Fibroblast of mammary gland (primary cell): Measurements from ENCODE around the gene COL26A1.
"Not testable (repeated sequence)": the region's sequence is repeated elsewhere in the genome, so short reads cannot be mapped to it uniquely, and the experiment has no call there.

ENCODE experiments used
- DNase-seq: peaks from one replicate; pipeline ENCODE4 v3.0.0-alpha.2; 2010; ENCODE audit warnings: low read depth
- H3K4me3 ChIP-seq: 2 replicates; pipeline ENCODE4 v1.5.1; 2011; ENCODE audit warnings: low read depth, mild to moderate bottlenecking, low read length, moderate library complexity; ENCODE audit not compliant: control insufficient read depth
- CTCF ChIP-seq: conservative IDR thresholded peaks from 2 replicates; pipeline ENCODE4 v1.5.1; 2011; ENCODE audit warnings: low read depth, low read length, inconsistent platforms; ENCODE audit not compliant: control insufficient read depth, insufficient read depth

COL26A1 gene

GRCh38 chr7:101556453-101556968 is 193.8 kb downstream of the COL26A1 start:
- DNase-seq, result no peak
- no peak overlapping the region for H3K4me3 ChIP-seq
- no peak for TF ChIP-seq CTCF

GRCh38 chr7:101557421-101557820 is 194.7 kb downstream of the COL26A1 start:
- DNase-seq, result no peak
- no peak overlapping the region for H3K4me3 ChIP-seq
- no peak for TF ChIP-seq CTCF

- no peak for DNase-seq
- no peak overlapping the region for H3K4me3 ChIP-seq
- no peak for TF ChIP-seq CTCF
Observed at GRCh38 chr7:101557978-101558741, 195.5 kb downstream of the COL26A1 start.

- DNase-seq, result no peak
- no peak overlapping the region for H3K4me3 ChIP-seq
- TF ChIP-seq CTCF, result no peak
Observed at GRCh38 chr7:101558742-101559325, 196.2 kb downstream of the COL26A1 start.

- DNase-seq, result no peak
- no peak for TF ChIP-seq CTCF
- no peak overlapping the region for H3K4me3 ChIP-seq
Observed at GRCh38 chr7:101559586-101559985, 196.9 kb downstream of the COL26A1 start.

GRCh38 chr7:101560021-101560420 is 197.3 kb downstream of the COL26A1 start:
- DNase-seq, H3K4me3 ChIP-seq: not testable (repeated sequence)

GRCh38 chr7:101560856-101561255 is 198.2 kb downstream of the COL26A1 start:
- DNase-seq, result no peak
- no peak for TF ChIP-seq CTCF
- no peak overlapping the region for H3K4me3 ChIP-seq

GRCh38 chr7:101561293-101561692 is 198.6 kb downstream of the COL26A1 start:
- not testable (repeated sequence) for DNase-seq, H3K4me3 ChIP-seq
